ENCODE measurements around the gene ADPRHL1.
"Not testable (repeated sequence)": the region's sequence is repeated elsewhere in the genome, so short reads cannot be mapped to it uniquely, and the experiment has no call there.

The ADPRHL1 gene

DNA sequence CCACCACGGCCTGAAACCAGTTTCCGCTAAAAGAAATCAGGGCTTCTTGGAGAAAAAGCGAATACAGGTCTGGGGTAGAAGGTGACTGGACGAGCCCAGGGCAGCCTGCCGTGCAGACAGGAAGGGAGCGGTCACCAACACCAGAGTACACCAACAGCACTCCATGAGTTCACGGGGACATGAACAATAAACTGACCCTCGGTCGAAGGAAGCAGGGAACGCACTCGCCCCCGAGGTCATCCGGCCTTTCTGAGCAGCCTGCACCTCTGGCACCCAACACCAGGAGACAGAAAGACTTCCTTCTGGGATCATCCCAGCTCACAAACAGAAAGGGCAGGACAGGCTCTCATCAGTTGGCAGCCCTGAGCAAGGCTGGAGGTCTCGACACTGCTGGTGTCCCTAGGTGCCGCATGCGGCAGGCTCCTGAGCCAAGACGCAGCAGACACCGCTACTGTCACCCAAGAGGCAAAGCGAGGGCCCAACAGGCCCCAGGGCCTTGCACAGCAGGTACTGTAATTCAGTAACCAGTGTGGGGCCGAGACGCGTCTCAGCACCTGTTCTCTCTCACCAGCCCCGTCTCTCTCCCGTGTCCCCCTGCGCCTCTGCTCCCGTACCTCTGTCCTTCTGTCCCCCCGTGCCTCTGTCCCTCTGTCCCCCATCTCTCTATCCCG, 19.2 kb upstream of the ADPRHL1 start:
- in situ Hi-C loops (cut with MboI; ENCODE audit: low pct_unique_long_range_greater_than_20kb, low sequenced_read_pairs, unreplicated experiment), result no loop called here
- DNase-seq (ENCODE audit: low spot score), result no peak
- TF ChIP-seq, protein P1, sequence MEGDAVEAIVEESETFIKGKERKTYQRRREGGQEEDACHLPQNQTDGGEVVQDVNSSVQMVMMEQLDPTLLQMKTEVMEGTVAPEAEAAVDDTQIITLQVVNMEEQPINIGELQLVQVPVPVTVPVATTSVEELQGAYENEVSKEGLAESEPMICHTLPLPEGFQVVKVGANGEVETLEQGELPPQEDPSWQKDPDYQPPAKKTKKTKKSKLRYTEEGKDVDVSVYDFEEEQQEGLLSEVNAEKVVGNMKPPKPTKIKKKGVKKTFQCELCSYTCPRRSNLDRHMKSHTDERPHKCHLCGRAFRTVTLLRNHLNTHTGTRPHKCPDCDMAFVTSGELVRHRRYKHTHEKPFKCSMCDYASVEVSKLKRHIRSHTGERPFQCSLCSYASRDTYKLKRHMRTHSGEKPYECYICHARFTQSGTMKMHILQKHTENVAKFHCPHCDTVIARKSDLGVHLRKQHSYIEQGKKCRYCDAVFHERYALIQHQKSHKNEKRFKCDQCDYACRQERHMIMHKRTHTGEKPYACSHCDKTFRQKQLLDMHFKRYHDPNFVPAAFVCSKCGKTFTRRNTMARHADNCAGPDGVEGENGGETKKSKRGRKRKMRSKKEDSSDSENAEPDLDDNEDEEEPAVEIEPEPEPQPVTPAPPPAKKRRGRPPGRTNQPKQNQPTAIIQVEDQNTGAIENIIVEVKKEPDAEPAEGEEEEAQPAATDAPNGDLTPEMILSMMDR (IDR thresholded peaks at IDR 0.05; ENCODE audit: extremely low read depth, insufficient read depth, missing control alignments), result no peak

GRCh38 chr13:113471844-113472243, 18.6 kb upstream of the ADPRHL1 start:
- in situ Hi-C loops (cut with MboI; ENCODE audit: low pct_unique_long_range_greater_than_20kb, low sequenced_read_pairs, unreplicated experiment), result no loop called here
- DNase-seq (ENCODE audit: low spot score), result no peak
- TF ChIP-seq, protein P1 (IDR thresholded peaks at IDR 0.05; ENCODE audit: extremely low read depth, insufficient read depth, missing control alignments), result no peak

DNA sequence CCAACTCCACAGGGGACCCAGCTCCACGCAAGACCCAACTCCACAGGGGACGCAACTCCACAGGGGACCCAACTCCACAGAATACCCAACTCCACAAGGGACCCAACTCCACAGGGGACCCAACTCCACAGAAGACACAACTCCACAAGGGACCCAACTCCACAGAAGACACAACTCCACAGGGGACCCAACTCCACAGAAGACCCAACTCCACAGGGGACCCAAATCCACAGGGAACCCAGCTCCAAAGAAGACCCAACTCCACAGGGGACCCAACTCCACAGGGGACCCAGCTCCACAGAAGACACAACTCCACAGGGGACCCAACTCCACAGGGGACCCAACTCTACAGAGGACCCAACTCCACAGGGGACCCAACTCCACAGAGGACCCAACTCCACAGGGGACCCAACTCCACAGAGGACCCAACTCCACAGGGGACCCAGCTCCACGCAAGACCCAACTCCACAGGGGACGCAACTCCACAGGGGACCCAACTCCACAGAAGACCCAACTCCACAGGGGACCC, 17.4 kb upstream of the ADPRHL1 start:
- DNase-seq (ENCODE audit: low spot score); in situ Hi-C loops (cut with MboI; ENCODE audit: low pct_unique_long_range_greater_than_20kb, low sequenced_read_pairs, unreplicated experiment): not testable (repeated sequence)

GRCh38 chr13:113470073-113470472, 16.8 kb upstream of the ADPRHL1 start:
- TF ChIP-seq, protein P1 (IDR thresholded peaks at IDR 0.05; ENCODE audit: extremely low read depth, insufficient read depth, missing control alignments), result no peak
- DNase-seq (ENCODE audit: low spot score), result no peak
- in situ Hi-C loops (cut with MboI; ENCODE audit: low pct_unique_long_range_greater_than_20kb, low sequenced_read_pairs, unreplicated experiment), result no loop called here

- in situ Hi-C loops (cut with MboI; ENCODE audit: low pct_unique_long_range_greater_than_20kb, low sequenced_read_pairs, unreplicated experiment), result no loop called here
- no peak for DNase-seq (ENCODE audit: low spot score)
These were observed 16.3 kb upstream of the ADPRHL1 start for GRCh38 chr13:113469582-113469981.

GRCh38 chr13:113468472-113469201, 15.3 kb upstream of the ADPRHL1 start:
- in situ Hi-C loops (cut with MboI; ENCODE audit: low pct_unique_long_range_greater_than_20kb, low sequenced_read_pairs, unreplicated experiment), result no loop called here
- TF ChIP-seq, protein P1 (IDR thresholded peaks at IDR 0.05; ENCODE audit: extremely low read depth, insufficient read depth, missing control alignments), result no peak
- no peak for DNase-seq (ENCODE audit: low spot score)

More at GRCh38 chr13:113469582-113469981, 16.3 kb upstream of the ADPRHL1 start:
- TF ChIP-seq, protein P1 (IDR thresholded peaks at IDR 0.05; ENCODE audit: extremely low read depth, insufficient read depth, missing control alignments), result no peak

DNA sequence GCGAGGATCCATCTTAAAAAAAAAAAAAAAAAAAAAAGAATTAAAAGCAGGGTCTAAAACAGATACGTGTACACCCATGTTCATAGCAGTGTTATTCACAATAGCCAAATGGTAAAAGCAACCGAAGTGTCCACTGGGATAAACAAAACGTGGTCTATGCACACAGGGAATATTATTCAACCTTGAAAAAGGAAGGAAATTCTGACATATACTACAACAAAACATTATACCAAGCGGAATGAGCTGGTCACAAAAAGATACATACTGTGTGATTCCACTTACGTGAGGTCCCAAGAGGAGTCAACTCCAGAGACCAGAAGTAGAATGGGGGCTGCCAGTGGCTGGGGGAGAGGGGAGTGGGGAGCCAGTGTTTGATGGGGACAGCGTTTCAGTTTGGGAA, 14.7 kb upstream of the ADPRHL1 start:
- in situ Hi-C loops (cut with MboI; ENCODE audit: low pct_unique_long_range_greater_than_20kb, low sequenced_read_pairs, unreplicated experiment), result no loop called here
- TF ChIP-seq, protein P1 (IDR thresholded peaks at IDR 0.05; ENCODE audit: extremely low read depth, insufficient read depth, missing control alignments), result no peak
- no peak for DNase-seq (ENCODE audit: low spot score)

Data from GM13977 (cell line).